NT2/D1 (cell line): ENCODE measurements around the gene LANCL2.

Experiments used
- SUZ12 ChIP-seq: IDR thresholded peaks from 2 replicates; pipeline ENCODE4 v1.6.1; 2011; ENCODE audit not compliant: insufficient read length, insufficient read depth; ENCODE audit errors: extremely low read depth
- YY1 ChIP-seq: IDR thresholded peaks from 2 replicates; pipeline ENCODE4 v1.6.1; 2011; ENCODE audit not compliant: insufficient read length, insufficient read depth
- ZNF274 ChIP-seq: IDR thresholded peaks from 2 replicates; pipeline ENCODE4 v1.6.1; 2011; ENCODE audit warnings: mild to moderate bottlenecking, low read depth, low read length

- TF ChIP-seq ZNF274 (no peak), YY1 (no peak), SUZ12 (no peak)
Observed at GRCh38 chr7:55431898-55432297, 66.8 kb downstream of the LANCL2 start.
